Hepatocyte (in vitro differentiated cells): ENCODE measurements around the gene ZNF483.

Source experiments
- CTCF ChIP-seq: fragments of 200-600 bp; sonication (generic); IDR thresholded peaks from 2 replicates; pipeline ENCODE4 v1.5.1; 2016; ENCODE audit warnings: antibody characterized with exemption, mild to moderate bottlenecking; ENCODE audit not compliant: poor library complexity
- EZH2 ChIP-seq: fragments of 200-600 bp; sonication (generic); IDR thresholded peaks from 2 replicates; pipeline ENCODE4 v1.6.1; 2016; ENCODE audit warnings: antibody characterized with exemption, mild to moderate bottlenecking, borderline replicate concordance

GRCh38 chr9:111542497-111543254, 17.7 kb downstream of the ZNF483 start:
- TF ChIP-seq EZH2 (no peak), CTCF (no peak)
